Left renal cortex interstitium (tissue), 4 donors: ENCODE results near the gene CD33. TPM values are rescaled to one million over a fixed set of nuclear protein-coding genes. Genes with fewer than 3 reads are reported as not detected.
"Not testable (repeated sequence)": the region's sequence is repeated elsewhere in the genome, so short reads cannot be mapped to it uniquely, and the experiment has no call there.

Experiments
- DNase-seq, 4 donors: peaks; one replicate each; pipeline ENCODE4 v3.0.0-alpha.2; 2013; ENCODE audit warnings: low read depth in 4 of 4, low spot score in 2 of 4, missing footprints in 1 of 4
- polyA plus RNA-seq, 4 donors: library from polyadenylated mRNA; unstranded; fragments of 120-200 nt; gene quantifications; one replicate each; pipeline ENCODE4 v1.2.1, GENCODE V29; 2013; ENCODE audit not compliant: insufficient read length in 4 of 4

The CD33 gene
- polyA plus RNA-seq, 4 donors: 1.4 to 2.6 (median 1.6) TPM

- DNase-seq: no peak
These were observed 14.6 kb upstream of the CD33 start for GRCh38 chr19:51210191-51210784.

GRCh38 chr19:51210874-51211361, 14.0 kb upstream of the CD33 start:
- DNase-seq: not testable (repeated sequence)

GRCh38 chr19:51211833-51212232, 13.0 kb upstream of the CD33 start:
- no peak for DNase-seq

- DNase-seq: no peak
These were observed 5.6 kb upstream of the CD33 start for GRCh38 chr19:51219307-51219706.

- no peak for DNase-seq
These were observed 4.9 kb upstream of the CD33 start for GRCh38 chr19:51219971-51220370.

GRCh38 chr19:51220996-51221395, 3.9 kb upstream of the CD33 start:
- no peak for DNase-seq

GRCh38 chr19:51224163-51224641, 678 bp upstream of the CD33 start:
- DNase-seq: no peak

GRCh38 chr19:51226067-51226466, 1.2 kb downstream of the CD33 start:
- DNase-seq: no peak

- DNase-seq: no peak
These were observed 2.4 kb downstream of the CD33 start for GRCh38 chr19:51227326-51227725.

GRCh38 chr19:51227966-51228365, 3.1 kb downstream of the CD33 start:
- no peak for DNase-seq

GRCh38 chr19:51240866-51241265, 16.0 kb downstream of the CD33 start:
- no peak for DNase-seq

- DNase-seq: no peak
These were observed 18.2 kb downstream of the CD33 start for GRCh38 chr19:51242881-51243630.

GRCh38 chr19:51246164-51246552, 21.3 kb downstream of the CD33 start:
- no peak for DNase-seq

GRCh38 chr19:51247972-51248590, 23.2 kb downstream of the CD33 start:
- DNase-seq: no peak

GRCh38 chr19:51250786-51251467, 26.0 kb downstream of the CD33 start, which contains the start of gene SIGLECL1:
Gene SIGLECL1 (plus strand): TSS chr19:51251080. CDS start chr19:51264073, 12,993 bp downstream.
- no peak for DNase-seq

GRCh38 chr19:51251468-51251820, 26.6 kb downstream of the CD33 start:
- no peak for DNase-seq

- no peak for DNase-seq
These were observed 27.6 kb downstream of the CD33 start for GRCh38 chr19:51252306-51253079.

- no peak for DNase-seq
These were observed 28.4 kb downstream of the CD33 start for GRCh38 chr19:51253088-51253806.

- DNase-seq: no peak
These were observed 31.3 kb downstream of the CD33 start for GRCh38 chr19:51256155-51256625.
